ENCODE data around the gene TEN1.
"Not testable (repeated sequence)": the region's sequence is repeated elsewhere in the genome, so short reads cannot be mapped to it uniquely, and the experiment has no call there.

DNA sequence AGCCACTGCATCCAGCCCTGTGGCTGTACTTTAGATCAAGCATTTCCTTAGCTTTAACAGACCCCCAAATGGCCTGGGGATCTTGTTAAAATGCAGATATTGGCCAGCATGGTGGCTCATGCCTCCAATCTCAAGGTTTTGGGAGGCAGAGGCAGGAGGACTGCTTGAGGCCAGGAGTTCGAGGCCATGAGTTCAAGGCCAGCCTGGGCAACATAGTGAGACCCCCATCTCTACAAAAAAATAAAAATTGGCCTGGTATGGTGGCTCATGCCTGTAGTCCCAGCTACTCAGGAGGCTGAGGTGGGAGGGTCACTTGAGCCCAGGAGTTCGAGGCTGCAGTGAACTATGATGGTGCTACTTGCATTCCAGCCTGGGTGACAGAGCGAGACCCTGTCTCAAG is 63.8 kb downstream of the TEN1 start:
- TF ChIP-seq, protein P1, sequence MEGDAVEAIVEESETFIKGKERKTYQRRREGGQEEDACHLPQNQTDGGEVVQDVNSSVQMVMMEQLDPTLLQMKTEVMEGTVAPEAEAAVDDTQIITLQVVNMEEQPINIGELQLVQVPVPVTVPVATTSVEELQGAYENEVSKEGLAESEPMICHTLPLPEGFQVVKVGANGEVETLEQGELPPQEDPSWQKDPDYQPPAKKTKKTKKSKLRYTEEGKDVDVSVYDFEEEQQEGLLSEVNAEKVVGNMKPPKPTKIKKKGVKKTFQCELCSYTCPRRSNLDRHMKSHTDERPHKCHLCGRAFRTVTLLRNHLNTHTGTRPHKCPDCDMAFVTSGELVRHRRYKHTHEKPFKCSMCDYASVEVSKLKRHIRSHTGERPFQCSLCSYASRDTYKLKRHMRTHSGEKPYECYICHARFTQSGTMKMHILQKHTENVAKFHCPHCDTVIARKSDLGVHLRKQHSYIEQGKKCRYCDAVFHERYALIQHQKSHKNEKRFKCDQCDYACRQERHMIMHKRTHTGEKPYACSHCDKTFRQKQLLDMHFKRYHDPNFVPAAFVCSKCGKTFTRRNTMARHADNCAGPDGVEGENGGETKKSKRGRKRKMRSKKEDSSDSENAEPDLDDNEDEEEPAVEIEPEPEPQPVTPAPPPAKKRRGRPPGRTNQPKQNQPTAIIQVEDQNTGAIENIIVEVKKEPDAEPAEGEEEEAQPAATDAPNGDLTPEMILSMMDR (IDR thresholded peaks at IDR 0.05), result not testable (repeated sequence)
- TF ChIP-seq POLR2A (IDR thresholded peaks at IDR 0.05), result not testable (repeated sequence)

Data from body of pancreas (tissue), 4 donors.